Ishikawa (cell line): Measurements from ENCODE around the gene METAP1.

Experiments
- CEBPB ChIP-seq: IDR thresholded peaks from 2 replicates; pipeline ENCODE4 v1.6.1; 2012
- CREB1 ChIP-seq: IDR thresholded peaks from 2 replicates; pipeline ENCODE4 v1.6.1; 2012; ENCODE audit warnings: low read depth
- EGR1 ChIP-seq: IDR thresholded peaks from 2 replicates; pipeline ENCODE4 v1.6.1; 2012
- EP300 ChIP-seq: IDR thresholded peaks from 2 replicates; pipeline ENCODE4 v1.6.1; 2012; ENCODE audit warnings: borderline replicate concordance
- FOXM1 ChIP-seq: IDR thresholded peaks from 2 replicates; pipeline ENCODE4 v1.6.1; 2012; ENCODE audit warnings: low read depth, borderline replicate concordance
- NFIC ChIP-seq: IDR thresholded peaks from 2 replicates; pipeline ENCODE4 v1.6.1; 2012
- RAD21 ChIP-seq: IDR thresholded peaks from 2 replicates; pipeline ENCODE4 v1.6.1; 2012; ENCODE audit warnings: low read depth
- TAF1 ChIP-seq: IDR thresholded peaks from 2 replicates; pipeline ENCODE4 v1.6.1; 2012; ENCODE audit warnings: low read depth, mild to moderate bottlenecking
- TCF12 ChIP-seq: IDR thresholded peaks from 2 replicates; pipeline ENCODE4 v1.6.1; 2012; ENCODE audit warnings: low read depth
- TEAD4 ChIP-seq: IDR thresholded peaks from 2 replicates; pipeline ENCODE4 v1.6.1; 2012
- USF1 ChIP-seq: IDR thresholded peaks from 2 replicates; pipeline ENCODE4 v1.6.1; 2012
- YY1 ChIP-seq: IDR thresholded peaks from 2 replicates; pipeline ENCODE4 v1.6.1; 2012; ENCODE audit warnings: low read depth
- ZBTB7A ChIP-seq: IDR thresholded peaks from 2 replicates; pipeline ENCODE4 v1.6.1; 2012; ENCODE audit warnings: low read depth
- TF ChIP-seq, protein P1 (sequence below): IDR thresholded peaks from 2 replicates; pipeline ENCODE4 v1.6.1; 2012; ENCODE audit warnings: low read depth, mild to moderate bottlenecking
- TF ChIP-seq, protein P2 (sequence below): IDR thresholded peaks from 2 replicates; pipeline ENCODE4 v1.6.1; 2012

The METAP1 gene

DNA sequence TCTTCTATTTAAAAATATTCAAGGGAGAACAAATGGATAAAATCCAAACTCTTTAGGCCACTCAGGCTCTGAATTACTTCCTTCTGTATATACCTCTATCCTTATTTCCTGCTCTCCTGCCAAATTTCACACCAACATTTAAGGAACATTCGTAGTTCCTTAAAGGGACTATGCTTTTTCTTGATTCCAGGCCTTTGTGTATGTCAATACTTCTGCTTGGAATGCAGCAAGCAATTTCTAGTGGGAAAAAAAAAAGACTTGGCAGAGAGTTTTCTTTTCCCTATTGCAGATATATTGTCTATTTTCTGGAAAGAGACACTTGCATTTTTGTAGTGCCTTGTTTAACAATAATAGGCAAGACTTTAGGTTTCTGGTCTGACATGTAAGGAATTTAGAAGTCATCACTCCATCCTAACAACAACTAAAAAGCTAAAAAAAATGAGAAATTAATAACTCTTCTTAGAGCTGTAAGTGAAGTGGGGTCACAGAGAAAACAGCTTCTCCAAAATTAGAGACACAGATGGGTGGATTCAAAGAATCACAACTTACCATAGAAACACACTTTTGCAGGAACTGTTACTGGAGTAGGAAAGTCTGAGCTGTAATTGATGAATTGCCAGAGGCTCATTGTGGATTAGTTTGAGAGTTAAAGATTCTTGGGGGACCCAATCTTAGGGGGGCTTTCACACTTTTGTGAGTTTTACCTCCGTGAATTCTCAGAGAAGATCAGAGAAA is 95.1 kb downstream of the METAP1 start:
- TF ChIP-seq TAF1 (no peak), TEAD4 (no peak), NFIC (no peak), RAD21 (no peak), TCF12 (no peak), EGR1 (no peak), ZBTB7A (no peak), YY1 (no peak), FOXM1 (no peak), CEBPB (no peak), CREB1 (no peak), EP300 (no peak), USF1 (no peak)
- TF ChIP-seq, protein P1, sequence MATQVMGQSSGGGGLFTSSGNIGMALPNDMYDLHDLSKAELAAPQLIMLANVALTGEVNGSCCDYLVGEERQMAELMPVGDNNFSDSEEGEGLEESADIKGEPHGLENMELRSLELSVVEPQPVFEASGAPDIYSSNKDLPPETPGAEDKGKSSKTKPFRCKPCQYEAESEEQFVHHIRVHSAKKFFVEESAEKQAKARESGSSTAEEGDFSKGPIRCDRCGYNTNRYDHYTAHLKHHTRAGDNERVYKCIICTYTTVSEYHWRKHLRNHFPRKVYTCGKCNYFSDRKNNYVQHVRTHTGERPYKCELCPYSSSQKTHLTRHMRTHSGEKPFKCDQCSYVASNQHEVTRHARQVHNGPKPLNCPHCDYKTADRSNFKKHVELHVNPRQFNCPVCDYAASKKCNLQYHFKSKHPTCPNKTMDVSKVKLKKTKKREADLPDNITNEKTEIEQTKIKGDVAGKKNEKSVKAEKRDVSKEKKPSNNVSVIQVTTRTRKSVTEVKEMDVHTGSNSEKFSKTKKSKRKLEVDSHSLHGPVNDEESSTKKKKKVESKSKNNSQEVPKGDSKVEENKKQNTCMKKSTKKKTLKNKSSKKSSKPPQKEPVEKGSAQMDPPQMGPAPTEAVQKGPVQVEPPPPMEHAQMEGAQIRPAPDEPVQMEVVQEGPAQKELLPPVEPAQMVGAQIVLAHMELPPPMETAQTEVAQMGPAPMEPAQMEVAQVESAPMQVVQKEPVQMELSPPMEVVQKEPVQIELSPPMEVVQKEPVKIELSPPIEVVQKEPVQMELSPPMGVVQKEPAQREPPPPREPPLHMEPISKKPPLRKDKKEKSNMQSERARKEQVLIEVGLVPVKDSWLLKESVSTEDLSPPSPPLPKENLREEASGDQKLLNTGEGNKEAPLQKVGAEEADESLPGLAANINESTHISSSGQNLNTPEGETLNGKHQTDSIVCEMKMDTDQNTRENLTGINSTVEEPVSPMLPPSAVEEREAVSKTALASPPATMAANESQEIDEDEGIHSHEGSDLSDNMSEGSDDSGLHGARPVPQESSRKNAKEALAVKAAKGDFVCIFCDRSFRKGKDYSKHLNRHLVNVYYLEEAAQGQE = no peak

GRCh38 chr4:99091216-99091575 is 95.7 kb downstream of the METAP1 start:
- no peak for TF ChIP-seq RAD21
- no peak for TF ChIP-seq CREB1
- no peak for TF ChIP-seq NFIC
- no peak for TF ChIP-seq CEBPB
- TF ChIP-seq YY1 = no peak
- TF ChIP-seq TAF1 = no peak
- no peak for TF ChIP-seq EGR1
- TF ChIP-seq TEAD4 = no peak

DNA sequence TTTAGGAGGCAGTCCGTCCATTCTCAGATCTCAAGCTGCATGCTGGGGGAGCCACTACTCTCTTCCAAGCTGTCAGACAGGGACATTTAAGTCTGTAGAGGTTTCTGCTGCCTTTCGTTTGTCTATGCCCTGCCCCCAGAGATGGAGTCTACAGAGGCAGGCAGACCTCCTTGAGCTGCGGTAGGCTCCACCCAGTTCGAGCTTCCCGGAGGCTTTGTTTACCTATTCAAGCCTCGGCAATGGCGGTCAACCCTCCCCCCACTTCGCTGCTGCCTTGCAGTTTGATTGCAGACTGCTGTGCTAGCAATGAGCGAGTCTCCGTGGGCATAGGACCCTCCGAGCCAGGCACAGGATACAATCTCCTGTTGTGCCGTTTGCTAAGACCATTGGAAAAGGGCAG is 103.8 kb downstream of the METAP1 start:
- TF ChIP-seq EP300 (no peak), RAD21 (no peak), NFIC (no peak), CEBPB (no peak), FOXM1 (no peak), TAF1 (no peak), ZBTB7A (no peak), TCF12 (no peak), USF1 (no peak)
- TF ChIP-seq, protein P2, sequence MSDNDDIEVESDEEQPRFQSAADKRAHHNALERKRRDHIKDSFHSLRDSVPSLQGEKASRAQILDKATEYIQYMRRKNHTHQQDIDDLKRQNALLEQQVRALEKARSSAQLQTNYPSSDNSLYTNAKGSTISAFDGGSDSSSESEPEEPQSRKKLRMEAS = no peak

DNA sequence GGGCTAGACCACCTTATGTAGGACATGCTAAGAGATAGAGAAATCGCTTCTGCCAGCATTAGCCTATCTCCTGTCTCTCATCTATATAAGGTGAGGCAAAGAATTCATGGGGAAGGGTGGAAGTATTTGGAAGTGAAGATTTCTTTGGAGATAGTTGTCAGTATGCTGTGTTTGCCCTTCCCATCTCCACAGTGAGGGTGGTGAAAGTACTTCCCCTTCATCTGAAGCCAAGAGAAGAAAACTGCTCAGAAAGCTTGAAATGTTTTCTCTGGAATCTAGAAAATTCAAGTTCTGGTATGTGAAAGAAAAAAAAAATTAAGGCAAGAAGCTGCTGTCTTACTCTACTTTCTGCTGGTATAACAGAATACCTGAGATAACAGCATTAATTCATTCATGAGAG is 105.4 kb downstream of the METAP1 start:
- TF ChIP-seq CEBPB (no peak), ZBTB7A (no peak), CREB1 (no peak), EP300 (no peak), TCF12 (no peak), EGR1 (no peak), USF1 (no peak), TAF1 (no peak), YY1 (no peak), RAD21 (no peak), TEAD4 (no peak), FOXM1 (no peak), NFIC (no peak)
- TF ChIP-seq, protein P1 = no peak
- TF ChIP-seq, protein P2 = no peak

GRCh38 chr4:99102634-99103033 is 107.1 kb downstream of the METAP1 start:
- TF ChIP-seq RAD21 (no peak), ZBTB7A (no peak), CREB1 (no peak), EP300 (no peak), YY1 (no peak), TEAD4 (no peak), USF1 (no peak), TAF1 (no peak), NFIC (no peak), TCF12 (no peak), CEBPB (no peak), FOXM1 (no peak), EGR1 (no peak)
- TF ChIP-seq, protein P1 = no peak
- TF ChIP-seq, protein P2 = no peak
